ENCODE results near the gene PCDHA9. TPM values are rescaled to one million over a fixed set of nuclear protein-coding genes. Genes with fewer than 3 reads are reported as not detected.
"Not testable (repeated sequence)": the region's sequence is repeated elsewhere in the genome, so short reads cannot be mapped to it uniquely, and the experiment has no call there.

Gene PCDHA9
- total and polyA plus RNA-seq, 4 donors = 0.49 to 0.68 TPM; not detected in 2

DNA sequence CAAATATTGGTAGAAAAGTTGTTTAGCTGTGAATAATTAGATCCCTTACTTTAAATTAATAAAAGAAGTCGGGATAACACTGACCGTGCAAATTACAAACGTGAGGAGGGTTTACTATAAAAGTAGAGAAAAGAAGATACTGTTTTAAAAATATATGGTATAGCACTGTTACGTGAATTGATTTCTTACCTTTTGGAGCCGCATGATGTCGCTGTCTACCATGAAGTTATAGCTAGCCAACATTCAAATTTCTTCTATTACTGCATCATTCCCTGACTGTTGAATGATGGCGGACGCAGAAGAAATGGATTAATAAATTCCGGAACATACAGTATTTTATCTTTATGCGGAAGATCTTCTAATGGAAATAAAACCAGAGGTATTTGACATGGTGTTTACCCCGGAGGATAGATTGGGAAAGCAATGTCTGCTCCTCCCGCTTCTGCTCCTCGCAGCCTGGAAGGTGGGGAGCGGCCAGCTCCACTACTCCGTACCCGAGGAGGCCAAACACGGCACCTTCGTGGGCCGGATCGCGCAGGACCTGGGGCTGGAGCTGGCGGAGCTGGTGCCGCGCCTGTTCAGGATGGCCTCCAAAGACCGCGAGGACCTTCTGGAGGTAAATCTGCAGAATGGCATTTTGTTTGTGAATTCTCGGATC, 20.3 kb upstream of the PCDHA9 start, which contains the start of gene PCDHA6:
TSS of gene PCDHA6 (plus strand) at position 257 of the 658 bp plus-strand sequence. CDS start at position 389, 132 bp downstream.
- WGBS, 2 donors = 15 to 17% methylated on average over 27 of the region's 27 CpGs
- Histone ChIP-seq H3K4me3 (no peak within 1 kb of the TSS), H3K36me3 (ENCODE audit: control insufficient read depth in 4 of 4, insufficient read depth in 4 of 4, low read length in 4 of 4) (no peaks in the 10 kb centered on the region), H3K27me3 (ENCODE audit: control insufficient read depth in 3 of 3, insufficient read depth in 3 of 3, low read length in 2 of 3) (peaks cover 0 to 7% (median 0%) of the 10 kb centered on the region in 3 donors), H3K4me1 (ENCODE audit: control insufficient read depth in 5 of 5, insufficient read depth in 5 of 5, low read length in 5 of 5) (no peaks in the 10 kb centered on the region), H3K27ac (ENCODE audit: low read depth in 1 of 2, low read length in 1 of 2) (no peak within 1 kb of the TSS), H3K9ac (ENCODE audit: insufficient read depth in 1 of 2, low read length in 2 of 2) (no peak within 1 kb of the TSS), H3K9me3 (ENCODE audit: control insufficient read depth in 4 of 4, insufficient read depth in 3 of 4, low read length in 3 of 4) (peaks cover 0 to 32% (median 3%) of the 10 kb centered on the region in 4 donors)
- TF ChIP-seq, protein P1, sequence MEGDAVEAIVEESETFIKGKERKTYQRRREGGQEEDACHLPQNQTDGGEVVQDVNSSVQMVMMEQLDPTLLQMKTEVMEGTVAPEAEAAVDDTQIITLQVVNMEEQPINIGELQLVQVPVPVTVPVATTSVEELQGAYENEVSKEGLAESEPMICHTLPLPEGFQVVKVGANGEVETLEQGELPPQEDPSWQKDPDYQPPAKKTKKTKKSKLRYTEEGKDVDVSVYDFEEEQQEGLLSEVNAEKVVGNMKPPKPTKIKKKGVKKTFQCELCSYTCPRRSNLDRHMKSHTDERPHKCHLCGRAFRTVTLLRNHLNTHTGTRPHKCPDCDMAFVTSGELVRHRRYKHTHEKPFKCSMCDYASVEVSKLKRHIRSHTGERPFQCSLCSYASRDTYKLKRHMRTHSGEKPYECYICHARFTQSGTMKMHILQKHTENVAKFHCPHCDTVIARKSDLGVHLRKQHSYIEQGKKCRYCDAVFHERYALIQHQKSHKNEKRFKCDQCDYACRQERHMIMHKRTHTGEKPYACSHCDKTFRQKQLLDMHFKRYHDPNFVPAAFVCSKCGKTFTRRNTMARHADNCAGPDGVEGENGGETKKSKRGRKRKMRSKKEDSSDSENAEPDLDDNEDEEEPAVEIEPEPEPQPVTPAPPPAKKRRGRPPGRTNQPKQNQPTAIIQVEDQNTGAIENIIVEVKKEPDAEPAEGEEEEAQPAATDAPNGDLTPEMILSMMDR (IDR thresholded peaks at IDR 0.05; ENCODE audit: control extremely low read depth, extremely low read depth) = no peak
- ATAC-seq (ENCODE audit: insufficient read depth, low FRiP score) (no peak), DNase-seq (peak in 1 of 3 donors; percentile 3)

DNA sequence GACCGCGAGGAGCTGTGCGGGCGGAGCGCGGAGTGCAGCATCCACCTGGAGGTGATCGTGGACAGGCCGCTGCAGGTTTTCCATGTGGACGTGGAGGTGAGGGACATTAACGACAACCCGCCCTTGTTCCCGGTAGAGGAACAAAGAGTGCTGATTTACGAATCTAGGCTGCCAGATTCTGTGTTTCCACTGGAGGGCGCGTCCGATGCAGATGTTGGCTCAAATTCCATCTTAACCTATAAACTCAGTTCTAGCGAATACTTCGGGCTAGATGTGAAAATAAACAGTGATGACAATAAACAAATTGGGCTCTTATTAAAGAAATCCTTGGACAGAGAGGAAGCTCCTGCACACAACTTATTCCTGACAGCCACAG, 19.8 kb upstream of the PCDHA9 start:
- H3K4me3 ChIP-seq = no peak overlapping the region
- TF ChIP-seq, protein P1 (IDR thresholded peaks at IDR 0.05; ENCODE audit: control extremely low read depth, extremely low read depth) = no peak
- no peak for DNase-seq
- H3K36me3 ChIP-seq (ENCODE audit: control insufficient read depth in 4 of 4, insufficient read depth in 4 of 4, low read length in 4 of 4) = no peaks in the 10 kb centered on the region
- H3K4me1 ChIP-seq (ENCODE audit: control insufficient read depth in 5 of 5, insufficient read depth in 5 of 5, low read length in 5 of 5) = no peaks in the 10 kb centered on the region
- peaks cover 0 to 27% (median 3%) of the 10 kb centered on the region in 4 donors for H3K9me3 ChIP-seq (ENCODE audit: control insufficient read depth in 4 of 4, insufficient read depth in 3 of 4, low read length in 3 of 4)
- 19 to 23% methylated on average over 14 to 18 of the region's 18 CpGs for WGBS, 2 donors
- ATAC-seq (ENCODE audit: insufficient read depth, low FRiP score) = no peak
- no peak overlapping the region for H3K27ac ChIP-seq (ENCODE audit: low read depth in 1 of 2, low read length in 1 of 2)
- H3K27me3 ChIP-seq (ENCODE audit: control insufficient read depth in 3 of 3, insufficient read depth in 3 of 3, low read length in 2 of 3) = peaks cover 0 to 7% (median 0%) of the 10 kb centered on the region in 3 donors
- H3K9ac ChIP-seq (ENCODE audit: insufficient read depth in 1 of 2, low read length in 2 of 2) = no peak overlapping the region

GRCh38 chr5:140829511-140830501, 18.4 kb upstream of the PCDHA9 start:
- DNase-seq; H3K27me3 ChIP-seq (ENCODE audit: control insufficient read depth in 3 of 3, insufficient read depth in 3 of 3, low read length in 2 of 3); H3K4me3 ChIP-seq; H3K4me1 ChIP-seq (ENCODE audit: control insufficient read depth in 5 of 5, insufficient read depth in 5 of 5, low read length in 5 of 5); H3K9ac ChIP-seq (ENCODE audit: insufficient read depth in 1 of 2, low read length in 2 of 2); H3K36me3 ChIP-seq (ENCODE audit: control insufficient read depth in 4 of 4, insufficient read depth in 4 of 4, low read length in 4 of 4); H3K27ac ChIP-seq (ENCODE audit: low read depth in 1 of 2, low read length in 1 of 2); ATAC-seq (ENCODE audit: insufficient read depth, low FRiP score): not testable (repeated sequence)
- WGBS, 2 donors = 42 to 49% methylated on average over 85 to 106 of the region's 106 CpGs
- peaks cover 0 to 25% (median 3%) of the 10 kb centered on the region in 4 donors for H3K9me3 ChIP-seq (ENCODE audit: control insufficient read depth in 4 of 4, insufficient read depth in 3 of 4, low read length in 3 of 4)

DNA sequence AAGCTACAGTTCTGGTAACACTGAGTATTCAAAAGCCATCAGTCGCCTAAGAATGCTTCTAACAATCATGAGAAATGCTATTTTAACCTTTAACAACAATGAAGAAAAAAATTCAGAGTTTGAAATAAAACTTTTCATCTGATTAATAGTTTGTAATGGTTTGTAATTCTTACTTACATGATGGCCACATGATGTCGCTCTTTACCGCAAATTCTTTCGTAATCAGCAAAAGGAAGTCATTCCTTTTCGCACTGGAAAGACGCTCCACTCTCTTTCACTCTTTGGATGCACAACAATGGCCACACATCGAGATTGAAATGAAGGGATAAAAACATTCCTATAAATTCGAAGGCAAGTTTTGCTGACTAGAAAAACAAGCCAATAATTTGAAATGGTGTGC, 14.2 kb upstream of the PCDHA9 start, which contains the start of gene PCDHA7:
TSS of gene PCDHA7 (plus strand) at position 277 of the 400 bp plus-strand sequence. CDS start at position 392, 115 bp downstream.
- peak in 2 of 3 donors; percentile 11 to 35 for DNase-seq
- no peak for ATAC-seq (ENCODE audit: insufficient read depth, low FRiP score)
- Histone ChIP-seq H3K4me1 (ENCODE audit: control insufficient read depth in 5 of 5, insufficient read depth in 5 of 5, low read length in 5 of 5) (no peaks in the 10 kb centered on the region), H3K36me3 (ENCODE audit: control insufficient read depth in 4 of 4, insufficient read depth in 4 of 4, low read length in 4 of 4) (no peaks in the 10 kb centered on the region), H3K4me3 (no peak within 1 kb of the TSS), H3K27ac (ENCODE audit: low read depth in 1 of 2, low read length in 1 of 2) (no peak within 1 kb of the TSS), H3K27me3 (ENCODE audit: control insufficient read depth in 3 of 3, insufficient read depth in 3 of 3, low read length in 2 of 3) (peaks cover 0 to 3% (median 0%) of the 10 kb centered on the region in 3 donors), H3K9ac (ENCODE audit: insufficient read depth in 1 of 2, low read length in 2 of 2) (no peak within 1 kb of the TSS), H3K9me3 (ENCODE audit: control insufficient read depth in 4 of 4, insufficient read depth in 3 of 4, low read length in 3 of 4) (peaks cover 0 to 34% (median 1%) of the 10 kb centered on the region in 4 donors)
- TF ChIP-seq, protein P1 (IDR thresholded peaks at IDR 0.05; ENCODE audit: control extremely low read depth, extremely low read depth) = no peak
- WGBS, 2 donors = 7 to 10% methylated on average over 8 of the region's 8 CpGs

DNA sequence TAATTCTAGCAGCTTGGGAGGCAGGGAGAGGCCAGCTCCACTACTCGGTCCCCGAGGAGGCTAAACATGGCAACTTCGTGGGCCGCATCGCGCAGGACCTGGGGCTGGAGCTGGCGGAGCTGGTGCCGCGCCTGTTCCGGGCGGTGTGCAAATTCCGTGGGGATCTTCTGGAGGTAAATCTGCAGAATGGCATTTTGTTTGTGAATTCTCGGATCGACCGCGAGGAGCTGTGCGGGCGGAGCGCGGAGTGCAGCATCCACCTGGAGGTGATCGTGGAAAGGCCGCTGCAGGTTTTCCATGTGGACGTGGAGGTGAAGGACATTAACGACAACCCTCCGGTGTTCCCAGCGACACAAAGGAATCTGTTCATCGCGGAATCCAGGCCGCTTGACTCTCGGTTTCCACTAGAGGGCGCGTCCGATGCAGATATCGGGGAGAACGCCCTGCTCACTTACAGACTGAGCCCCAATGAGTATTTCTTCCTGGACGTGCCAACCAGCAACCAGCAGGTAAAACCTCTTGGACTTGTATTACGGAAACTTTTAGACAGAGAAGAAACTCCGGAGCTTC, 13.7 kb upstream of the PCDHA9 start:
- ATAC-seq (ENCODE audit: insufficient read depth, low FRiP score); H3K9ac ChIP-seq (ENCODE audit: insufficient read depth in 1 of 2, low read length in 2 of 2); H3K4me3 ChIP-seq; H3K27ac ChIP-seq (ENCODE audit: low read depth in 1 of 2, low read length in 1 of 2); H3K36me3 ChIP-seq (ENCODE audit: control insufficient read depth in 4 of 4, insufficient read depth in 4 of 4, low read length in 4 of 4); DNase-seq; H3K27me3 ChIP-seq (ENCODE audit: control insufficient read depth in 3 of 3, insufficient read depth in 3 of 3, low read length in 2 of 3); H3K4me1 ChIP-seq (ENCODE audit: control insufficient read depth in 5 of 5, insufficient read depth in 5 of 5, low read length in 5 of 5): not testable (repeated sequence)
- WGBS, 2 donors = 18 to 26% methylated on average over 24 to 27 of the region's 38 CpGs
- peaks cover 0 to 29% (median 1%) of the 10 kb centered on the region in 4 donors for H3K9me3 ChIP-seq (ENCODE audit: control insufficient read depth in 4 of 4, insufficient read depth in 3 of 4, low read length in 3 of 4)
